Retinal pigment epithelial cell (primary cell): ENCODE results near the gene CCDC63.
A peak's percentile ranks its signal among the peaks of the same experiment; 100 is the strongest.

Experiments
- DNase-seq: peaks from one replicate; pipeline ENCODE4 v3.0.0-alpha.2; 2010; ENCODE audit warnings: low read depth
- H3K4me3 ChIP-seq: 2 replicates; pipeline ENCODE4 v1.5.1; 2011; ENCODE audit warnings: mild to moderate bottlenecking, low read length, control low read depth, moderate library complexity
- CTCF ChIP-seq: conservative IDR thresholded peaks from 2 replicates; pipeline ENCODE4 v1.5.1; 2011; ENCODE audit warnings: low read depth, low read length, control low read depth, inconsistent platforms

CCDC63 gene

GRCh38 chr12:110906985-110907384 is 60.2 kb downstream of the CCDC63 start:
- DNase-seq: peak; percentile 30
- no peak overlapping the region for H3K4me3 ChIP-seq
- TF ChIP-seq CTCF: no peak

GRCh38 chr12:110907583-110907982 is 60.8 kb downstream of the CCDC63 start:
- no peak for TF ChIP-seq CTCF
- no peak overlapping the region for H3K4me3 ChIP-seq
- DNase-seq: no peak

- no peak for TF ChIP-seq CTCF
- no peak overlapping the region for H3K4me3 ChIP-seq
- no peak for DNase-seq
These were observed 61.8 kb downstream of the CCDC63 start for GRCh38 chr12:110908377-110909152.

GRCh38 chr12:110912263-110912662 is 65.5 kb downstream of the CCDC63 start:
- TF ChIP-seq CTCF: no peak
- no peak overlapping the region for H3K4me3 ChIP-seq
- DNase-seq: no peak

- no peak overlapping the region for H3K4me3 ChIP-seq
- TF ChIP-seq CTCF: no peak
- no peak for DNase-seq
These were observed 66.6 kb downstream of the CCDC63 start for GRCh38 chr12:110913119-110914056.

GRCh38 chr12:110916295-110916875 is 69.6 kb downstream of the CCDC63 start:
- DNase-seq: no peak
- no peak overlapping the region for H3K4me3 ChIP-seq
- no peak for TF ChIP-seq CTCF
